ENCODE results near the gene PDCD6IP.
"Not testable (repeated sequence)": the region's sequence is repeated elsewhere in the genome, so short reads cannot be mapped to it uniquely, and the experiment has no call there.

The PDCD6IP gene

GRCh38 chr3:33848624-33849347 lies 50.4 kb downstream of the PDCD6IP start:
- no peak for DNase-seq (ENCODE audit: low spot score)

- not testable (repeated sequence) for DNase-seq (ENCODE audit: low spot score)
Observed at GRCh38 chr3:33850599-33850998, 52.2 kb downstream of the PDCD6IP start.

GRCh38 chr3:33855407-33855806 lies 57.0 kb downstream of the PDCD6IP start:
- peak; percentile 28 for DNase-seq (ENCODE audit: low spot score)

- DNase-seq (ENCODE audit: low spot score), result no peak
Observed at GRCh38 chr3:33855884-33856546, 57.6 kb downstream of the PDCD6IP start.

GRCh38 chr3:33857701-33858100 lies 59.3 kb downstream of the PDCD6IP start:
- DNase-seq (ENCODE audit: low spot score), result not testable (repeated sequence)

DNA sequence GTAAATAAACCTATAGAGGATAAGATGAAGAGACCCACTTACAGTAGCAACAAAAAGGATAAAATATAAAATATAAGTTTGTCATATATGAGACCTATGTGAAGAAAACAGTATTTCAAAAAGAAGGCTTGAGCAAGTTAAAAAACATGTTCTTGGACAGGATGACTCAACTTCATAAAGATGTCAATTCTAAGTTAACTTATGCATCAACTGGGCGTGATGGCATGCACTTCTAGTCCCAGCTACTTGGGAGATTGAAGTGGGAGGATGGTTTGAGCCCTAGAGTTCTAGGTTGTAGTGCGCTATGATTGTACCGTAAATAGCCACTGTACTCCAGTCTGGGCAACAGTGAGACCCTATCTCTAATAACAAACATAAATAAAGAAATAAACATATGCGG lies 59.7 kb downstream of the PDCD6IP start:
- no peak for DNase-seq (ENCODE audit: low spot score)

DNA sequence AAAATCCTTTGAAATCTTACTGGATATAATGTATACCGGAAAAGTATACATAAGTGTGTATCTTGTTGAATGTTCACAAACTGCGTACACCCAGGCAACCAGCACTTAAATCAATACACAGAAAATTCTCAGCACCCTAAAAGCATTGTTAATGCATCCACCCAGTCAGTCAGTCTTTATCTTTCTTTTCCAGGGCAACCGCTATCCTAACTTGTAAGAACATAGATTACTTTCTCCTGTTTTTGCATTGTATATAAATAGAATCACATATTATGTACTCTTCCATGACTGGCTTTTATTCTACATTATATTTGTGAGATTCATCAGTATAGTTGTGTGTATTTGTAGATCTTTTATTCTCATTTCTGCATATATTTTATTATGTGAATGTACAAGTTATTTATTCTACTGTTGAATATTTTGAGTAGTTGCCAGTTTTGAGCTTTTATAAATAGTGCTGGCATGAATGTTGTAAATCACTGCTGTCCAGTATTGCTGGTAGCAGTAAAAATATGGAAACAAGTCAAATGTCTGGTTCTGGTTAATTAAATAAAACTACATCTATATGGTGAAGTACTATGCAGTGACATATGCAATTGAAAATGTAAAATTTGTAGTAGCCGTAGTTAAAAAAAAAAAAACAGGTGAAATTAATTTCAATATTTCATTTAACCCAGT lies 62.1 kb downstream of the PDCD6IP start:
- no peak for DNase-seq (ENCODE audit: low spot score)

GRCh38 chr3:33865133-33865532 lies 66.7 kb downstream of the PDCD6IP start:
- DNase-seq (ENCODE audit: low spot score), result no peak

DNA sequence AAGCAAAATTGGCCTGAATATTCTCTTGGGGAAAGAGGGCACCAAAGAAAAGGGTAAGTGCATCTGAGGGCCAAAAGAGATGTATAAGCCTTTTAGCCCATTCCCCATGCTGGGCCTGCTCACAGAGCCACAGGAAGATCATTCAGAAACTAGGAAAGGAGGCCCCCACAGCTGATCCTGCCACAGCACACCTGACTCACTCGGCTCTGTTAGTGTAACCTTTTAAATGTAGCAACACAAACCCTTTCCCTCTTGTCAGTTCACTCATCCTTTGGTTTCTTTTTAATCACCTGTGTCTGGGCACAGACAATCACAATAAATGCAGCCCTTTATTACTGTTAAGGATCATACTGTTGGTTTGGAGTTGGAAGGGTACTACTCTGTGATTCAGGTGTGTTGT lies 69.9 kb downstream of the PDCD6IP start:
- DNase-seq (ENCODE audit: low spot score), result no peak

DNA sequence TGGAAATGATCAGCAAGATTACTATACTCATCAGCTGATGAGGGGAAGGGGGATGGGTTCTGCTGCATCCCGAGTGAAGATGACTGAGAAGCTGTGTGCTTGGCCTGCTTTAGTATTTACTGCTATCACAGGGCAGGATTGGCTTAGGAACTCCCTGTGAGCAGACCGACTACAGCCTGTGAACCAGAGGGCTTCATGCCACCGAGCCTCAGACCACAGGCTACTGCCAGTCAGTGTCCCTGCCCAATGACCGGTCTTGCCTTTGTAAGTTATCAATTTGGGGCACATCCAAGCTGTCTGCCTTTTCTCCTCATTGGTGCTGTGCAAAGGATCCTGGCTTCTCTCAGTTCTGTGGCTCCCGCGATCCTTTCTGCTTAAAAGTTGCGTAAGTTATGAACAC lies 71.5 kb downstream of the PDCD6IP start:
- no peak for DNase-seq (ENCODE audit: low spot score)

DNA sequence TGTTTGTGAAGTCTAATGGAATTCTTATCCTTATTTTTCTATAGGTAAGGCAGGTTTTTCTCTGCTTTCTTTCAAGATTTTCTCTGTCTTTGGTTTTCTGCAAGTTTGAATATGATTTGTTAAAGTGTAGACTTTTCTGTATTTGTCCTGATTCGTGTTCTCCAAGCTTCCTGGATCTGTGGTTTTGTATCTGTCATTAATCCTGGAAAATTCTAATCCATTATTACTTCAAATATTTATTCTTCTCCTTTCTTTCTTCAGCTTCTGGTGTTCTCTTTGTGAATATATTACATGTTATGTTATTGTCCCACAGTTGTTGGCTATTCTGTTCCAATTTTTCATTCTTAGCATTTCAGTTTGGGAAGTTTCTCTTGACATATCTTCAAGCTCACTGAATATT lies 76.4 kb downstream of the PDCD6IP start:
- no peak for DNase-seq (ENCODE audit: low spot score)

DNA sequence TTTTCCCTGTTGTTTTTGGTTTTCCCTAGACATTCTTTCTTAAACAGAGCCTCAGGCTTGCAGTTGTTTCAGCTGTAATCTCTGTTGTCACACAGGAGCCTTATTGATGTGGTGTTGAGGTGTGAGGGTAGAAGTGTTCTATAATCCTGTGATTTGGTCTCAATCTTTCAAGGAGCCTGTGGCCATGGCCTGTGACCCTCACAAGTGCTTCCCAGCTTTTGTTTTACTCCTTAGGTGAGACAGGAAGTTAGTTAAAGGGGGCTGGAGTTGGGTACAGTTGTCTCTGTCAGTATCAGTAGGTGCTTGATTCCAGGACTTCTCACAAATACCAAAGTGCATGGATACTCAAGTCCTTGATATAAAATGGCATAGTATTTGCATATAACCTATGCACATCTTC lies 77.2 kb downstream of the PDCD6IP start:
- no peak for DNase-seq (ENCODE audit: low spot score)

DNA sequence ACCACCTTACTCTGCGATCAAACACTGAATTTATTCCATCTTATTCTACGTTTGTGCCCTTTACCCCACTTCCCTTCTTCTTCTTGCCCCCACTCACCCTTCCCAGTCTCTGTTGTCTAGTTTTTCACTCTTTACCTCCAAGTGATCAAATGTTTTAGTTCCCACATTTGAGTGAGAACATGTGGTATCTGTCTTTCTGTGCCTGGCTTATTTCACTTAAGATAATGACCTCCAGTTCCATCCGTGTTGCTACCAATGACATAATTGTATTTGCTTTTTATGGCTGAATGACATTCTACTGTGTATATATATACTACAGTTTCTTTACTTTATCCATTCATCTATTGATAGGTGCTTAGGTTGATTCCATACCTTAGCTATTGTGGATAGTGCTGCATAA lies 78.8 kb downstream of the PDCD6IP start:
- no peak for DNase-seq (ENCODE audit: low spot score)

GRCh38 chr3:33879540-33879939 lies 81.1 kb downstream of the PDCD6IP start:
- no peak for DNase-seq (ENCODE audit: low spot score)

DNA sequence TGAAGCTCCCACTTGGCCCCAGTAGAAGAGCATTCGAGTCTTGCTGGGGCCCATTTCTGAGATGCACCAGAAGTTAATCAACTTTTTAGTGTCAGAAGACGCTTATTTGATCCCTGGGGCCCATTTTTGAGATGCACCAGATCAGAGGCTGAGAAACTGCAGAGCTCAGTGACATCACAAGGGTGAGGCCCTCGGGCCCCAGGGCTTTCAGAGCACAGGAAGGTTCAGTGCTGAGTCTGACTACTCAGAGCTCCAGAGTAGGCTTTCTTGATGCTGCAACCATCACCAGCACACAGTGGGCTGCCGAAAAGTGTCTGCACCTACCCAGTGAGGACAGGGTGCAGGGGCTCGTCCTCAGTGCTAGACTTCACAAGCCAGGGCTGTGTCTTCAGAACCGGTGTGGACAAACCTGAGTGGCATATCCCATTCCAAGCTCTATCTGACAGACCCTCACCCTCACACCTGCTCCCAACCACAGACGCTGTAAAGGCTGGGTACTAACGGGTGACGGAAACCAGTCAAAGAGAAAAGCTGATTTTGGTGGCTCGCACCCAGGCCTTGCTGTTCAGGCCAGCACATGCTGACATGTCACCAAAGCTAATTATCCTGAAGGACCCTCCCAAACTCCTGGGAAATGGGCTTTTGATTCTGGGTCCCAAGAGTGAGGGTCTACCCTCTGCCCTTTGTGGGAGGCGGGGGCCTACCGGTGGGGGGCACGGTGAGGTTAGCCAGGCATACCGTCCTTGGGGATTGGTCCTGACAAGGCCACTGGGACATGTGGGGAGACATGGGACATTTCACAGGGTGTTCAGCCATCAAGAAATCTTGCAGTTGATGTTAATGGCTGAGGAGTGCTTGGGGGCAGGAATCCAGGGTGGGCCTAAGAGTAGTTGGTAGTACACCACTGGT lies 83.0 kb downstream of the PDCD6IP start:
- no peak for DNase-seq (ENCODE audit: low spot score)

DNA sequence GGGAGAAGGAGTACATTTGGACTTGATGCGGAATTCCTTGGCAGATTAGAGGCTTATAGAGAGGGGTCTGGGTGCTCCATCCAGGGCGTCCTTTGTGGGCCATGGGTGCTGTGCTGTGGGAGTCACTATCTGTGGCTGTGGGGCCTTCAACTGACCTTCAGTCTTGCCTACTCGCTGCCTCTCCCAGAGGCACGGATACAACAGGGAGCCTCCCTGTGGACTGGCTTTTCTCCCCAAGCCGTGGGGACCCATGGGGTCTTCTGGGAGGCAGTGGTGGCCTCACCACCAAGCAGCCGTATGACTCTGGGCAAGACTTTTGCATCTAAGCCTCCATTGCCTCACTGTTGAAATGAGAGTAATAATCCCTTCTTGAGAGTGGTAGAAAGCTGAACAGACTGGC lies 83.9 kb downstream of the PDCD6IP start:
- no peak for DNase-seq (ENCODE audit: low spot score)

DNA sequence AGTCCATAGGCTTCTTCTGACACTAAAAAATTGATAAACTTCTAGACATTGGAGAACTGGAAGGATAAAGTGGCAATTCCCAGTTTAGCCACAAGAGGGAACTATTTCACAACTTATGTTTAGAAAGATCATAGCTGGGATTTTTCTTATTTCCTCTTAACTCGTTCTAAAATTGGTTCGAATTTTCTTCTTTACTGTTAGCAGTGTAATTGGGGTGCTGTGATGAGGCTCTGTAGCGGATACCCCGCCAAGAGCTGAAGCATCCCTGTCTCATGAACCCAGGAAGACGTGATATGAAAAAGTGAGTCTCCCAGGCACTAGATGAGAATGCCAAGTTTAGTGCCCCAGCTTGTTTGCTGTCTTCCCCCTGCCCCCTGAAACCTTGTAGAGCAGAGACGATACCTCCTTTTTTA lies 85.1 kb downstream of the PDCD6IP start:
- peak; percentile 50 for DNase-seq (ENCODE audit: low spot score)

DNA sequence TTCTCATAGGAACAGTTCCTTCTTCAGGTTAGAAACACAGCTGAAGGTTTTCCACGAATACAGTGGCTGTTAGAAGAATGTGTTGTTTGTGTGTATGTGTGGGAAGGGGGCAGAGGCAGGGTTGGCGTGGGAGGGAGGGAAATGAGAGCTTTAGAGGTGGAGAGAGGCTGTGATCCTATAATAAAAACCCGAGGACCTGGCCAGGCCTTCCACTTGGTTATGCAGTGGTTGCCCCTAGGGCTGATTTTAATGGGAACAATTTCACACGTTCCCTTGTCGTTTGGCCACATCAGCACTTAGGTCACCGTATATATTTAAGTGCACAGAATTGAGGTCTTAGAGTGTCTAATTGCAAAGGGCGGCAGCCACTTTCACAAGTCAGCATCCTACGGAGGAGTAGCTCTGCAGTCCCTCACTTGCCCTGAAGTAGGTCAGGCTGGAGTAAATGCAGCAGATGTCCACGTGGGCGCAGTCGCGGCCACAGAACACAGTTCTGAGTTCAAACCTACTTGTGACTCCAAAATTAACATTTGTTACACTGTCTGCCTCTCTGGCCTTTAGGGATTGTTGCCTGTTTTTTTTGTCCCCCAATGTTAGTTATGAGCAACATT lies 85.6 kb downstream of the PDCD6IP start:
- DNase-seq (ENCODE audit: low spot score), result no peak

- DNase-seq (ENCODE audit: low spot score), result no peak
Observed at GRCh38 chr3:33884701-33885100, 86.3 kb downstream of the PDCD6IP start.

DNA sequence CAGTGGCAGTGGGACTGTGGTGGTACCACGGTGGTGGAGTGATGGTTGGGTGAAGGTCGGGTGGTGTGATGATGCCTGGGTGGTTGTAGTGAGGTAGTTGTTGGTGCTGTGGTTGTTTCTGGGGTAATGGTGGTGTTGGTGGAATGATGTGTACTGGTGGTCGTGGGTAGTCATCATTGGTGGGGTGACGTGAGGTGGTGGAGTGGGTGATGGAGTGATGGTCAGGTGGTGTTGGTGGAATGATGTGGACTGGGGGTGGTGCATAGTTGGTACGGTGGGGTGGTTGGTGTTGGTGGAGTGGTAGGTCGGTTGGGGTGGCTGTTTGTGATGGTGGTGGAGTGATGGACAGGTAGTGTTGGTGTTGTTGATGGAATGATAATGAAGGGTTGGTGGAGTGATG lies 87.1 kb downstream of the PDCD6IP start:
- DNase-seq (ENCODE audit: low spot score), result no peak

DNA sequence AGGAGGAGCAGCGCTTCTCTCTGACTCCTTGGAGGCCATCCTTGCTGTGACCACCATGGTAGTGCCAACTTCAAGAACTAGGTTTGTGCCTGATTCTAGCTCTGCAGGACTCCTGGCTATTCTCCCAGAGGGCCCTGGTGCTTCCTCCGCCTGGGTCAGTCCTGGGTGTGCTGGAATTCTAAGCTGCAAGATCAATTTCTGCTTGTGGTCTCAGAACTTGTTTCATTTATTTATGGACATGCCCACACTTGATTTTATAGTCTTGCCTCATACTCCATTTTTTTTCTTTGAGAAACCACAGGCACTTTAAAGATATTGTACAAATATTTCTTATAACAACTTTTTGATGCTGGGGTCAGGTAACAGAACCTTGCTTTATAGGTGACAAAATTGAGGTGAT lies 87.6 kb downstream of the PDCD6IP start:
- DNase-seq (ENCODE audit: low spot score), result no peak

GRCh38 chr3:33887478-33887877 lies 89.0 kb downstream of the PDCD6IP start:
- no peak for DNase-seq (ENCODE audit: low spot score)

Measured in activated CD4-positive, alpha-beta T cell treated with anti-CD3 and anti-CD28 coated beads, Interleukin-2, Interleukin-4, amounts not matched to agents 100 ng/mL and 50 ng/mL, durations not matched to agents 16 hours and 8 hours (primary cell).